Measurements from ENCODE around the gene FCMR.

Gene FCMR

DNA sequence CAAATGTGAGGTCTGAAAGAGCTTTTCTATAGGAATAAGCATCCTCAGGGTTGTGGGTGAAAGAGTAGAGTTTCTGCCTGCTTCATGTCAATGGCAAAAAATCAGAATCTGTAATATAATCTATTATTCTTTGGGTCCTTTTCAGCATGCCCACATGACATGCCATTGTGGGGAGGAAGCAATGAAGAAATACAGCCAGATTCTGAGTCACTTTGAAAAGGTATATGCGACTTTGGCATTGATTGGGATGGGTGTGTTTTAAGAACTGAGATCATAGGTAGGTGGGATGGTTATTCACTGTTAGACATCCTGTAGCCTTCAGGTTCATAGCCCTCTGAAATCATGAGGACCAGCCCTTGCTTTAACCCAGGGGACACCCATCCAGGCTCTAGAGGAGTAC is 54.5 kb downstream of the FCMR start:
- no peaks in the 10 kb centered on the region for H3F3A ChIP-seq (ENCODE audit: control insufficient read depth, insufficient read depth)
- no peaks in the 10 kb centered on the region for H4K20me1 ChIP-seq (ENCODE audit: control insufficient read depth, insufficient read depth, low read depth, low read length)
- H3K79me2 ChIP-seq (ENCODE audit: control insufficient read depth, low read length), result no peaks in the 10 kb centered on the region
- no peak overlapping the region for H3K27ac ChIP-seq (ENCODE audit: low read depth, low read length)
- H3K36me3 ChIP-seq (ENCODE audit: control insufficient read depth, low read length), result no peaks in the 10 kb centered on the region
- no peaks in the 10 kb centered on the region for H3K4me1 ChIP-seq (ENCODE audit: control insufficient read depth, low read length)
- H3K9me3 ChIP-seq (ENCODE audit: control insufficient read depth, insufficient read depth, low read length), result no peaks in the 10 kb centered on the region
- no peak overlapping the region for H3K4me2 ChIP-seq (ENCODE audit: low read length)
- peaks cover 22% of the 10 kb centered on the region for H3K27me3 ChIP-seq (ENCODE audit: control insufficient read depth, low read length)
- no peak overlapping the region for H3K4me3 ChIP-seq (ENCODE audit: low read length)
- TF ChIP-seq, protein P1, sequence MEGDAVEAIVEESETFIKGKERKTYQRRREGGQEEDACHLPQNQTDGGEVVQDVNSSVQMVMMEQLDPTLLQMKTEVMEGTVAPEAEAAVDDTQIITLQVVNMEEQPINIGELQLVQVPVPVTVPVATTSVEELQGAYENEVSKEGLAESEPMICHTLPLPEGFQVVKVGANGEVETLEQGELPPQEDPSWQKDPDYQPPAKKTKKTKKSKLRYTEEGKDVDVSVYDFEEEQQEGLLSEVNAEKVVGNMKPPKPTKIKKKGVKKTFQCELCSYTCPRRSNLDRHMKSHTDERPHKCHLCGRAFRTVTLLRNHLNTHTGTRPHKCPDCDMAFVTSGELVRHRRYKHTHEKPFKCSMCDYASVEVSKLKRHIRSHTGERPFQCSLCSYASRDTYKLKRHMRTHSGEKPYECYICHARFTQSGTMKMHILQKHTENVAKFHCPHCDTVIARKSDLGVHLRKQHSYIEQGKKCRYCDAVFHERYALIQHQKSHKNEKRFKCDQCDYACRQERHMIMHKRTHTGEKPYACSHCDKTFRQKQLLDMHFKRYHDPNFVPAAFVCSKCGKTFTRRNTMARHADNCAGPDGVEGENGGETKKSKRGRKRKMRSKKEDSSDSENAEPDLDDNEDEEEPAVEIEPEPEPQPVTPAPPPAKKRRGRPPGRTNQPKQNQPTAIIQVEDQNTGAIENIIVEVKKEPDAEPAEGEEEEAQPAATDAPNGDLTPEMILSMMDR (IDR thresholded peaks at IDR 0.05; ENCODE audit: low read depth, low read length, poor library complexity, severe bottlenecking), result no peak
- TF ChIP-seq EZH2phosphoT487 (IDR thresholded peaks at IDR 0.05; ENCODE audit: borderline replicate concordance, low read length), result no peak
- no peaks in the 10 kb centered on the region for H3K9me2 ChIP-seq (replicated peaks; ENCODE audit: control insufficient read depth, low read length)

DNA sequence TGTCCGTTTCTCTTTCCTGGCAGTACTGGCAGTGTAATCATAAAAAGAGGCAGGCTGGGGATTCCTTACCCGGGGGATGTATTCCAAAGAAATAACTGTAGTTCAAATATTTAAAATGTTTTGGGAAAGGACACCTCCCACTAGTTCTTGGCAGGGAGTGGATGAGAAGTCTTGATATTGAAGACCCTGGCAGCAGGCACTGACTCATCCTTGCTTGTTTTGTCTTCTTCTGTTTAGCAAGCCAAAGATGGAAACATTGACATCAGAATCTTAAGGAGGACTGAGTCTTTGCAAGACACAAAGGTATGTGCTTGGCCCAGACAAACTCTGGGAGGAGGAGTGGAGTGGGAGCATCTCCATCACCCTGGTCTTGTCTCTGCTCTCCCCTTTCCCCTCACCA is 55.7 kb downstream of the FCMR start:
- Histone ChIP-seq H3K79me2 (ENCODE audit: control insufficient read depth, low read length) (no peaks in the 10 kb centered on the region), H3F3A (ENCODE audit: control insufficient read depth, insufficient read depth) (no peaks in the 10 kb centered on the region), H3K4me3 (ENCODE audit: low read length) (no peak overlapping the region), H3K27ac (ENCODE audit: low read depth, low read length) (no peak overlapping the region), H3K36me3 (ENCODE audit: control insufficient read depth, low read length) (no peaks in the 10 kb centered on the region), H3K4me1 (ENCODE audit: control insufficient read depth, low read length) (no peaks in the 10 kb centered on the region), H3K4me2 (ENCODE audit: low read length) (no peak overlapping the region), H3K27me3 (ENCODE audit: control insufficient read depth, low read length) (peaks cover 26% of the 10 kb centered on the region), H3K9me3 (ENCODE audit: control insufficient read depth, insufficient read depth, low read length) (no peaks in the 10 kb centered on the region), H3K9me2 (replicated peaks; ENCODE audit: control insufficient read depth, low read length) (no peaks in the 10 kb centered on the region), H4K20me1 (ENCODE audit: control insufficient read depth, insufficient read depth, low read depth, low read length) (no peaks in the 10 kb centered on the region)
- TF ChIP-seq, protein P1 (IDR thresholded peaks at IDR 0.05; ENCODE audit: low read depth, low read length, poor library complexity, severe bottlenecking), result no peak
- TF ChIP-seq EZH2phosphoT487 (IDR thresholded peaks at IDR 0.05; ENCODE audit: borderline replicate concordance, low read length), result no peak

DNA sequence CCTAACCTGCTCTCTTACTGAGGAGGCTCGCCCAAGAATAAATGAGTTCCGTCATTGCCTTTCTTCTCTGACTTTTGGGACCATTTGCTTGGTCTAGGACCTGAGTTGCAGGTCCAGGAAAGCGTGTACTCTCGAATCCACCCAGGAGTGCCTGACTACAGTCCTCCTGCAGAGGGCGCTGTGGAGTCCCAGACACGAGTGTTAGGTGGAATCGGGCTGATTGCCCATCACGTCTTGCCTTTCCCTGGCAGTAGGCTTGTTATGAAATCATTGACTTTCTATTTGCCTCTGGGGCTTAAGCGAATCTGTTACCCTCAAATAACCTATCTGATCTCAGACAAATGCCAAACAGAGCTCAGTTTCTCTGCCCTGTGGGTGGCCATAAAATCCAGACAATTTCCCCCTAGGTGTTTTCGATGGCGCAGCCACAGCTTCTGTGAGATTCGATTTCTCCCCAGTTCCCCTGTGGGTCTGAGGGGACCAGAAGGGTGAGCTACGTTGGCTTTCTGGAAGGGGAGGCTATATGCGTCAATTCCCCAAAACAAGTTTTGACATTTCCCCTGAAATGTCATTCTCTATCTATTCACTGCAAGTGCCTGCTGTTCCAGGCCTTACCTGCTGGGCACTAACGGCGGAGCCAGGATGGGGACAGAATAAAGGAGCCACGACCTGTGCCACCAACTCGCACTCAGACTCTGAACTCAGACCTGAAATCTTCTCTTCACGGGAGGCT is 56.6 kb downstream of the FCMR start, which contains the start of gene IL20:
Gene IL20, plus strand, starts transcription at position 685 of the 733 bp plus-strand sequence. CDS start 230 bp downstream, outside the sequence.
- H3K36me3 ChIP-seq (ENCODE audit: control insufficient read depth, low read length), result no peaks in the 10 kb centered on the region
- H3K4me1 ChIP-seq (ENCODE audit: control insufficient read depth, low read length), result no peaks in the 10 kb centered on the region
- no peak for TF ChIP-seq EZH2phosphoT487 (IDR thresholded peaks at IDR 0.05; ENCODE audit: borderline replicate concordance, low read length)
- TF ChIP-seq, protein P1 (IDR thresholded peaks at IDR 0.05; ENCODE audit: low read depth, low read length, poor library complexity, severe bottlenecking), result peak; percentile 86
- H3K27me3 ChIP-seq (ENCODE audit: control insufficient read depth, low read length), result peaks cover 25% of the 10 kb centered on the region
- H3K4me2 ChIP-seq (ENCODE audit: low read length), result no peak within 1 kb of the TSS
- no peak within 1 kb of the TSS for H3K4me3 ChIP-seq (ENCODE audit: low read length)
- no peaks in the 10 kb centered on the region for H3K79me2 ChIP-seq (ENCODE audit: control insufficient read depth, low read length)
- no peaks in the 10 kb centered on the region for H3K9me3 ChIP-seq (ENCODE audit: control insufficient read depth, insufficient read depth, low read length)
- no peak within 1 kb of the TSS for H3K27ac ChIP-seq (ENCODE audit: low read depth, low read length)
- no peaks in the 10 kb centered on the region for H3F3A ChIP-seq (ENCODE audit: control insufficient read depth, insufficient read depth)
- no peaks in the 10 kb centered on the region for H3K9me2 ChIP-seq (replicated peaks; ENCODE audit: control insufficient read depth, low read length)
- H4K20me1 ChIP-seq (ENCODE audit: control insufficient read depth, insufficient read depth, low read depth, low read length), result no peaks in the 10 kb centered on the region

All from DOHH2 (cell line).